Mesenchymal stem cell (in vitro differentiated cells and primary cell): ENCODE measurements around the gene TOX3.

Experiments used
- DNase-seq: peaks from one replicate; pipeline ENCODE4 v3.0.0-alpha.2; 2013
- H2AFZ ChIP-seq: one replicate; pipeline ENCODE4 v1.6.1; 2013; ENCODE audit warnings: low read depth, mild to moderate bottlenecking, control low read depth, inconsistent platforms, low read length, moderate library complexity
- H2AK5ac ChIP-seq: 2 replicates; pipeline ENCODE4 v1.6.1; 2013; ENCODE audit warnings: low read length, moderate library complexity, mild to moderate bottlenecking, inconsistent platforms; ENCODE audit not compliant: severe bottlenecking
- H2BK120ac ChIP-seq: one replicate; pipeline ENCODE4 v1.6.1; 2013; ENCODE audit warnings: low read depth, mild to moderate bottlenecking, inconsistent platforms, low read length, moderate library complexity
- H2BK12ac ChIP-seq, 2 experiments: one replicate each; pipeline ENCODE4 v1.6.1; 2013; ENCODE audit warnings: inconsistent platforms in 2 of 2, low read length in 2 of 2, mild to moderate bottlenecking in 2 of 2, moderate library complexity in 2 of 2, control low read depth in 1 of 2
- H2BK15ac ChIP-seq: one replicate; pipeline ENCODE4 v1.6.1; 2013; ENCODE audit warnings: mild to moderate bottlenecking, low read depth, inconsistent platforms; ENCODE audit not compliant: poor library complexity, severe bottlenecking
- H2BK5ac ChIP-seq: 2 replicates; pipeline ENCODE4 v1.6.1; 2013; ENCODE audit warnings: low read depth, mild to moderate bottlenecking, low read length, control low read depth, inconsistent platforms; ENCODE audit not compliant: poor library complexity, severe bottlenecking
- H3K14ac ChIP-seq, 2 experiments: one replicate each; pipeline ENCODE4 v1.6.1; 2013; ENCODE audit warnings: inconsistent platforms in 2 of 2, low read length in 2 of 2, control low read depth in 1 of 2, mild to moderate bottlenecking in 1 of 2, moderate library complexity in 1 of 2
- H3K18ac ChIP-seq, 2 experiments: one replicate each; pipeline ENCODE4 v1.6.1; 2013; ENCODE audit warnings: inconsistent platforms in 2 of 2, low read length in 2 of 2, control low read depth in 1 of 2, low read depth in 1 of 2, mild to moderate bottlenecking in 1 of 2
- H3K23ac ChIP-seq, 2 experiments: one replicate each; pipeline ENCODE4 v1.6.1; 2013; ENCODE audit warnings: inconsistent platforms in 2 of 2, low read length in 2 of 2, mild to moderate bottlenecking in 2 of 2, moderate library complexity in 2 of 2, control low read depth in 1 of 2
- H3K27ac ChIP-seq: 2 replicates; pipeline ENCODE4 v1.5.1; 2013; ENCODE audit warnings: mild to moderate bottlenecking, moderate library complexity, low read length, control low read depth, inconsistent platforms; ENCODE audit not compliant: poor library complexity, severe bottlenecking
- H3K27me3 ChIP-seq, 2 experiments: 2 replicates each; pipeline versions ENCODE4 v1.6.1 to v1.7.0; 2013; ENCODE audit warnings: low read length in 2 of 2, mild to moderate bottlenecking in 2 of 2, moderate library complexity in 2 of 2, control low read depth in 1 of 2, inconsistent platforms in 1 of 2; ENCODE audit not compliant: control insufficient read depth in 1 of 2, insufficient read depth in 1 of 2
- H3K36me3 ChIP-seq, 2 experiments: 2 replicates each; pipeline versions ENCODE4 v1.6.1 to v1.7.0; 2013; ENCODE audit warnings: low read length in 2 of 2, control low read depth in 1 of 2, inconsistent platforms in 1 of 2, low read depth in 1 of 2, mild to moderate bottlenecking in 1 of 2; ENCODE audit not compliant: insufficient read depth in 2 of 2, control insufficient read depth in 1 of 2
- H3K4ac ChIP-seq, 2 experiments: one replicate each; pipeline ENCODE4 v1.6.1; 2013; ENCODE audit warnings: inconsistent platforms in 2 of 2, low read length in 2 of 2, mild to moderate bottlenecking in 2 of 2, moderate library complexity in 2 of 2, control low read depth in 1 of 2, low read depth in 1 of 2
- H3K4me1 ChIP-seq: 2 replicates; pipeline ENCODE4 v1.6.1; 2013; ENCODE audit warnings: low read depth, low read length, control low read depth; ENCODE audit not compliant: control insufficient read depth, insufficient read depth
- H3K4me2 ChIP-seq: 2 replicates; pipeline ENCODE4 v1.6.1; 2013; ENCODE audit warnings: low read length, mild to moderate bottlenecking, inconsistent platforms; ENCODE audit not compliant: poor library complexity, severe bottlenecking
- H3K4me3 ChIP-seq, 2 experiments: 2 replicates each; pipeline versions ENCODE4 v1.5.1 to v1.7.0; 2013; ENCODE audit warnings: low read length in 2 of 2, mild to moderate bottlenecking in 2 of 2, control low read depth in 1 of 2, low read depth in 1 of 2; ENCODE audit not compliant: insufficient read depth in 1 of 2
- H3K79me1 ChIP-seq: replicated peaks from 2 replicates; pipeline ENCODE4 v1.6.1; 2013; ENCODE audit warnings: mild to moderate bottlenecking, control low read depth, low read length, inconsistent platforms; ENCODE audit not compliant: poor library complexity, severe bottlenecking
- H3K9ac ChIP-seq: 2 replicates; pipeline ENCODE4 v1.7.0; 2013; ENCODE audit warnings: mild to moderate bottlenecking, low read length, moderate library complexity
- H3K9me3 ChIP-seq: 2 replicates; pipeline ENCODE4 v1.7.0; 2013; ENCODE audit warnings: mild to moderate bottlenecking, low read length; ENCODE audit not compliant: control insufficient read depth
- H4K8ac ChIP-seq: one replicate; pipeline ENCODE4 v1.6.1; 2013; ENCODE audit warnings: inconsistent platforms, mild to moderate bottlenecking, low read length, moderate library complexity
- H4K91ac ChIP-seq: one replicate; pipeline ENCODE4 v1.6.1; 2013; ENCODE audit warnings: mild to moderate bottlenecking, low read length, inconsistent platforms
- WGBS: methylation state at CpG from one replicate; pipeline ENCODE4 v1.1.7; 2013; ENCODE audit warnings: mixed read lengths; 5-methylcytosine and 5-hydroxymethylcytosine counted together

The TOX3 gene

DNA sequence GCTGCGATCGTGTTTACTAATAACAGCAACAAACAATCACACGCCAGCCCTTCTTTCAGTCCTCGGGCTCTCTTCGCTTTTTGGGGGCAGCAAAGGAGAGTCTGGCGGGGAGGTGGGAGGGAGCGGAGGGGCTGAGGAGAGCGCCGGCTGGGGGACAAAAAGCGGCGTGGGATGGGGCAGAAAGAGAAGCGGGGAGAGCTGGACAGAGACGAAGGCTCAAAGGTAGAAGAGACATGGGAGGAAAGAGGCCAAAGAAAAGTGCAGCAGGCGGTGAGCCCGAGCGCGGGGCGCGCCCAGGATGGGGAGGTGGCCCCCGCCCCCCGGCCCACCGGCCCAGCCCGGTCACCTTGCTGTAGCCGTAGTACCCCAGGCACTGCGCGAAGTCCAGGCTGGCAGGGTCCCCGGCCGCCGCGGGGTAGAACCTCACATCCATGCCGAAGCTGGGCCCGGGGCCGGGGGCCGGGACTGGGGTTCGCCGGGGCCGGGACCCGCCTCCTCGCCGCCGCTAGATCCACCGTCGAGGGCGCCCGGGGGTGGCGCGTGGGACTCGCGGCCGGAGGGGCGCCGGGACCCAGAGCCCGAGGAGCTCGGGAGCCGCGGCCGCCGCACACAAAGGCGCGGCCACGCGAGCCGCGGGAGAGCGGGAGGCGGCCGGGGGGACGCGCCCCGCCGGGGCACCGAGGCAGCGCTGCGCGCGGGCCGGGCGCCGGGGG is 496 bp downstream of the TOX3 start:
- no peak overlapping the region for H3K4ac ChIP-seq
- H2AK5ac ChIP-seq, result no peak overlapping the region
- no peak overlapping the region for H3K14ac ChIP-seq
- no peak overlapping the region for H2BK120ac ChIP-seq
- peaks cover 2% of the 10 kb centered on the region for H3K79me1 ChIP-seq
- H3K27ac ChIP-seq, result no peak overlapping the region
- H2BK12ac ChIP-seq, result no peak overlapping the region
- H3K36me3 ChIP-seq, result no peaks in the 10 kb centered on the region
- H2BK15ac ChIP-seq, result no peak overlapping the region
- no peak overlapping the region for H4K8ac ChIP-seq
- H3K4me3 ChIP-seq, result peak overlapping the region in 1 of 2 experiments; percentile 60
- H2BK5ac ChIP-seq, result no peak overlapping the region
- H3K4me2 ChIP-seq, result peak overlapping the region; percentile 97
- H3K18ac ChIP-seq, result no peak overlapping the region
- no peak overlapping the region for H3K23ac ChIP-seq
- H3K27me3 ChIP-seq, result peaks cover 28 to 58% of the 10 kb centered on the region in 2 experiments
- DNase-seq, result no peak
- peaks cover 17% of the 10 kb centered on the region for H3K4me1 ChIP-seq
- H2AFZ ChIP-seq, result no peak overlapping the region
- H3K9ac ChIP-seq, result no peak overlapping the region
- H3K9me3 ChIP-seq, result no peaks in the 10 kb centered on the region
- under 1% methylated on average over 35 of the region's 79 CpGs for WGBS
- H4K91ac ChIP-seq, result no peak overlapping the region

DNA sequence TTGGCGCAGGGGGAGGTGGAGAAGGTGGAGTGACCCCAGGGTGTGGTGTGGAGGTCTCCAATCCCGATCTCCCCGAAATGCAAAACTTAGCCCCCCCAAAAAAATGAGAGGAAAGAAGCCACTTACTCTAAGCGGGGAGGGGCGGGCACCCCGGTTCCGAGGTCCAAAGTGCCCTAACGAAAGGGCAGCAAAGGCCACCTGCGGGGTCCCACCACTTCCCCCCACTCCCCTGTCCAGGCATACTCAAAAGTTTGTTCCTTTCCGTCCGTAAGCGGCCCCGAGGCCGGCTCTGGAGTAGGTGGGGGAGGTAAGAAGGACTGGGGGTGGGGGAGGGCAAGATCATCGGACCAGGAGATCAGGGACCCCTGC is 1.1 kb downstream of the TOX3 start:
- no peak for DNase-seq
- no peak overlapping the region for H3K9ac ChIP-seq
- peaks cover 17% of the 10 kb centered on the region for H3K4me1 ChIP-seq
- H2BK12ac ChIP-seq, result no peak overlapping the region
- no peak overlapping the region for H3K18ac ChIP-seq
- no peak overlapping the region for H2BK15ac ChIP-seq
- no peak overlapping the region for H3K27ac ChIP-seq
- H3K4me3 ChIP-seq, result peak overlapping the region in 1 of 2 experiments; percentile 60
- no peaks in the 10 kb centered on the region for H3K36me3 ChIP-seq
- no peak overlapping the region for H3K14ac ChIP-seq
- H3K4ac ChIP-seq, result no peak overlapping the region
- no peak overlapping the region for H4K91ac ChIP-seq
- no peak overlapping the region for H2AK5ac ChIP-seq
- H3K79me1 ChIP-seq, result peaks cover 2% of the 10 kb centered on the region
- H2AFZ ChIP-seq, result no peak overlapping the region
- H3K23ac ChIP-seq, result no peak overlapping the region
- H2BK120ac ChIP-seq, result no peak overlapping the region
- H4K8ac ChIP-seq, result no peak overlapping the region
- no peaks in the 10 kb centered on the region for H3K9me3 ChIP-seq
- 2% methylated on average over 5 of the region's 15 CpGs for WGBS
- H3K27me3 ChIP-seq, result peaks cover 28 to 58% of the 10 kb centered on the region in 2 experiments
- peak overlapping the region; percentile 97 for H3K4me2 ChIP-seq
- no peak overlapping the region for H2BK5ac ChIP-seq

GRCh38 chr16:52545222-52545897 is 1.6 kb downstream of the TOX3 start:
- 3% methylated on average over 19 of the region's 36 CpGs for WGBS
- H3K9me3 ChIP-seq, result no peaks in the 10 kb centered on the region
- H3K23ac ChIP-seq, result no peak overlapping the region
- H2BK12ac ChIP-seq, result no peak overlapping the region
- no peak overlapping the region for H4K8ac ChIP-seq
- H3K4me1 ChIP-seq, result peaks cover 17% of the 10 kb centered on the region
- no peak overlapping the region for H3K9ac ChIP-seq
- H3K4ac ChIP-seq, result no peak overlapping the region
- peaks cover 2% of the 10 kb centered on the region for H3K79me1 ChIP-seq
- no peak overlapping the region for H3K18ac ChIP-seq
- no peak overlapping the region for H4K91ac ChIP-seq
- H2BK120ac ChIP-seq, result no peak overlapping the region
- DNase-seq, result no peak
- H3K14ac ChIP-seq, result no peak overlapping the region
- H2AK5ac ChIP-seq, result no peak overlapping the region
- H2AFZ ChIP-seq, result no peak overlapping the region
- H3K4me2 ChIP-seq, result peak overlapping the region; percentile 97
- no peak overlapping the region for H3K27ac ChIP-seq
- H3K36me3 ChIP-seq, result no peaks in the 10 kb centered on the region
- peak overlapping the region; percentile 29 to 60 for H3K4me3 ChIP-seq
- H2BK15ac ChIP-seq, result no peak overlapping the region
- H3K27me3 ChIP-seq, result peaks cover 28 to 58% of the 10 kb centered on the region in 2 experiments
- no peak overlapping the region for H2BK5ac ChIP-seq

GRCh38 chr16:52544703-52545102 is 2.2 kb downstream of the TOX3 start:
- peaks cover 17% of the 10 kb centered on the region for H3K4me1 ChIP-seq
- H3K14ac ChIP-seq, result no peak overlapping the region
- no peak overlapping the region for H3K27ac ChIP-seq
- H3K36me3 ChIP-seq, result no peaks in the 10 kb centered on the region
- no peak overlapping the region for H2AK5ac ChIP-seq
- H4K91ac ChIP-seq, result no peak overlapping the region
- H2BK120ac ChIP-seq, result no peak overlapping the region
- H3K27me3 ChIP-seq, result peaks cover 28 to 52% of the 10 kb centered on the region in 2 experiments
- no peak overlapping the region for H4K8ac ChIP-seq
- H2BK5ac ChIP-seq, result no peak overlapping the region
- H3K4me3 ChIP-seq, result no peak overlapping the region
- H3K23ac ChIP-seq, result no peak overlapping the region
- no peak overlapping the region for H3K4ac ChIP-seq
- H3K79me1 ChIP-seq, result peaks cover 2% of the 10 kb centered on the region
- 6% methylated on average over 2 of the region's 2 CpGs for WGBS
- no peak overlapping the region for H2BK12ac ChIP-seq
- H3K18ac ChIP-seq, result no peak overlapping the region
- H2AFZ ChIP-seq, result no peak overlapping the region
- no peak overlapping the region for H2BK15ac ChIP-seq
- H3K9ac ChIP-seq, result no peak overlapping the region
- no peak for DNase-seq
- no peak overlapping the region for H3K4me2 ChIP-seq
- no peaks in the 10 kb centered on the region for H3K9me3 ChIP-seq
